ENCODE results near the gene CTSZ.
"Not testable (repeated sequence)": the region's sequence is repeated elsewhere in the genome, so short reads cannot be mapped to it uniquely, and the experiment has no call there.

Gene CTSZ

GRCh38 chr20:59015411-59015810 is 8.4 kb upstream of the CTSZ start:
- TF ChIP-seq, protein P1, sequence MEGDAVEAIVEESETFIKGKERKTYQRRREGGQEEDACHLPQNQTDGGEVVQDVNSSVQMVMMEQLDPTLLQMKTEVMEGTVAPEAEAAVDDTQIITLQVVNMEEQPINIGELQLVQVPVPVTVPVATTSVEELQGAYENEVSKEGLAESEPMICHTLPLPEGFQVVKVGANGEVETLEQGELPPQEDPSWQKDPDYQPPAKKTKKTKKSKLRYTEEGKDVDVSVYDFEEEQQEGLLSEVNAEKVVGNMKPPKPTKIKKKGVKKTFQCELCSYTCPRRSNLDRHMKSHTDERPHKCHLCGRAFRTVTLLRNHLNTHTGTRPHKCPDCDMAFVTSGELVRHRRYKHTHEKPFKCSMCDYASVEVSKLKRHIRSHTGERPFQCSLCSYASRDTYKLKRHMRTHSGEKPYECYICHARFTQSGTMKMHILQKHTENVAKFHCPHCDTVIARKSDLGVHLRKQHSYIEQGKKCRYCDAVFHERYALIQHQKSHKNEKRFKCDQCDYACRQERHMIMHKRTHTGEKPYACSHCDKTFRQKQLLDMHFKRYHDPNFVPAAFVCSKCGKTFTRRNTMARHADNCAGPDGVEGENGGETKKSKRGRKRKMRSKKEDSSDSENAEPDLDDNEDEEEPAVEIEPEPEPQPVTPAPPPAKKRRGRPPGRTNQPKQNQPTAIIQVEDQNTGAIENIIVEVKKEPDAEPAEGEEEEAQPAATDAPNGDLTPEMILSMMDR (IDR thresholded peaks at IDR 0.05; ENCODE audit: low read depth, low read length, missing control alignments) = no peak

GRCh38 chr20:59014680-59015389 is 7.8 kb upstream of the CTSZ start:
- TF ChIP-seq, protein P1 (IDR thresholded peaks at IDR 0.05; ENCODE audit: low read depth, low read length, missing control alignments) = no peak
- no peak for DNase-seq (ENCODE audit: low read depth)
- in situ Hi-C loops (cut with HindIII; ENCODE audit: low sequenced_read_pairs) = no loop called here
- no peak overlapping the region for H3K4me3 ChIP-seq (ENCODE audit: low read depth, low read length)

More at GRCh38 chr20:59015411-59015810, 8.4 kb upstream of the CTSZ start:
- in situ Hi-C loops (cut with HindIII; ENCODE audit: low sequenced_read_pairs) = no loop called here
- no peak overlapping the region for H3K4me3 ChIP-seq (ENCODE audit: low read depth, low read length)
- DNase-seq (ENCODE audit: low read depth) = no peak

DNA sequence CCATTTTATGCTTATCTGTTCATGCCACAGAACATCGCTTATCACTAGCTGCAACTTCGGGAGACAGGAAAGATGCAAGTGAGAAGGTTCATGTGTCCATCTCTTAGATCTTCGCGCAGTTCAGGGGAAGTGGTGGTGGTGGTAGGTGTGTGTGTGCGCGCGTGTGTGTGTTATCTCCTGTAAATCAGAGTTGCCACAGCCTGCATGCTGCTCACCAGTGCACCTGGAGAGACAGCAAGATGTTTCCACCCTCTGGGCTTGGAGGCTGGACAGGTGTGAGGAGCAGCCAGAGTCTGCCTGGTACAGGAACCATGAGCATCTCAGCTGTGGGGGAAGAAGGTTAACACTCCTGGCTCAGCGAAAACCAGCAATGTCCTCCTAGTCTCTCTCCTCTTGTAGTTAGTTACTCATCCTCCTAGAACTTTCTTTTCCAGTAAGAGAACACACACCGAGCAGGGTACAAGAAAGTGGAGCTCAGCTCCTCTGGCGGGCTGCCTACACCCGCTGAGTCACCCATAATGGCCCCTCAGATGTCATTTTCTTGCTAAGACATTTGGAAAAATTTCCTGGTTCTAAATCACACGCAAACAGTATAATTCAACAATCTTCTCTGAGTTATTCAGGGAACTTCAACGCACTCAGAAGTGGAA is 7.0 kb upstream of the CTSZ start:
- H3K4me3 ChIP-seq (ENCODE audit: low read depth, low read length) = no peak overlapping the region
- TF ChIP-seq, protein P1 (IDR thresholded peaks at IDR 0.05; ENCODE audit: low read depth, low read length, missing control alignments) = no peak
- DNase-seq (ENCODE audit: low read depth) = no peak
- in situ Hi-C loops (cut with HindIII; ENCODE audit: low sequenced_read_pairs) = no loop called here

DNA sequence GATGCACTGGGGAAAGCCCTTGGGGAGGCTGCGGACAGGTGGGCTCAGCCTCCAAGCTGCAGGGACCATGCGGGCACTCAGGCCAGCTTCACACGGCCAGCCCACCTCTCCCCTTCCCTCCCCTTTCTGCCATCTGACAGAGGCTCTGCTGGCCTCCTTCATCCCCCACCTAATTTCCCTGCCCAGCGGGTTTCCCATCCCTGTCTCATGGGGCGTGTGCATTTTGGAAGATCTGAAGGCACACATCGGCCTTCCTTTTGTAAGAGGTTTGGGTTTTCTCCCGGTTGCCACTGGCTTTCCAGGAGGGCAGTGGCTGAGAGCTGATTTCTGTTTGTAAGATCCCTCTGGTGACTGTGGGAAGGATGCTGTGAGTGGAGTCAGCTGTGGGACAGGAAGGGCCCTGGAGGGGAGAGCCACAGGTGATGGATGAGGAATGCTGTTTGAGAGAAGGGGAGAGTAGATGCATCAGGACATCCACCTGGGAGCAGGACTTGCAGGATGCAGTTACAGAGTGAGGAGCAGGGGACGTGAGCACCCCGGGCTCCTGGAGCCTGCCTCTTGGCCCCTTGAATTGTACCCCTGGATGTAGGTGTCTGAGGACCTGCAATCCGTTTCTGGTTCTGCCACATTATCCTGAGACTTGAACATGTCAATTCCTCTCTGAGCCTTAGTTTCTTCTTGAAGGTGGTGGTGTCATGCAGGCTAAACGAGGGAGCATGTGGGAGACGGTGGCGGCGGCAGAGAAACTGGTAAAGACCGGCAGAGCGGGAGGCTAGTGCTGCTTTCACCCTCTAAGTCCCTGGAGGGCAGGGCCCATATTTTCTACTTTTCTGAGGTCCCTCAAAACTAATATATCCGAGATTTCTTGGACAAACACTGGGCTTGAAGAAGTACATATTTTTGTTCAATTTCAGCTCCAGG is 6.2 kb upstream of the CTSZ start:
- H3K4me3 ChIP-seq (ENCODE audit: low read depth, low read length) = no peak overlapping the region
- no peak for DNase-seq (ENCODE audit: low read depth)
- in situ Hi-C loops (cut with HindIII; ENCODE audit: low sequenced_read_pairs) = no loop called here
- TF ChIP-seq, protein P1 (IDR thresholded peaks at IDR 0.05; ENCODE audit: low read depth, low read length, missing control alignments) = no peak

DNA sequence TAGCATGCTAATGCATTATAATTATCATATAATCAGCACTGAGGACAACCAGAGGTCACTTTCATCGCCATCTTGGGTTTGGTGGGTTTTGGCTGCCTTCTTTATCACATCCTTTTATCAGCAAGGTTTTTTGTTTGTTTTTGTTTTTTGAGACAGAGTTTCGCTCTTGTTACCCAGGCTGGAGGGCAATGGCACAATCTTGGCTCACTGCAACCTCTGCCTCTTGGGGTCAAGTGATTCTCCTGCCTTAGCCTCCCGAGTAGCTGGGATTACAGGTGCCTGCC is 4.8 kb upstream of the CTSZ start:
- DNase-seq (ENCODE audit: low read depth); in situ Hi-C loops (cut with HindIII; ENCODE audit: low sequenced_read_pairs); H3K4me3 ChIP-seq (ENCODE audit: low read depth, low read length): not testable (repeated sequence)

DNA sequence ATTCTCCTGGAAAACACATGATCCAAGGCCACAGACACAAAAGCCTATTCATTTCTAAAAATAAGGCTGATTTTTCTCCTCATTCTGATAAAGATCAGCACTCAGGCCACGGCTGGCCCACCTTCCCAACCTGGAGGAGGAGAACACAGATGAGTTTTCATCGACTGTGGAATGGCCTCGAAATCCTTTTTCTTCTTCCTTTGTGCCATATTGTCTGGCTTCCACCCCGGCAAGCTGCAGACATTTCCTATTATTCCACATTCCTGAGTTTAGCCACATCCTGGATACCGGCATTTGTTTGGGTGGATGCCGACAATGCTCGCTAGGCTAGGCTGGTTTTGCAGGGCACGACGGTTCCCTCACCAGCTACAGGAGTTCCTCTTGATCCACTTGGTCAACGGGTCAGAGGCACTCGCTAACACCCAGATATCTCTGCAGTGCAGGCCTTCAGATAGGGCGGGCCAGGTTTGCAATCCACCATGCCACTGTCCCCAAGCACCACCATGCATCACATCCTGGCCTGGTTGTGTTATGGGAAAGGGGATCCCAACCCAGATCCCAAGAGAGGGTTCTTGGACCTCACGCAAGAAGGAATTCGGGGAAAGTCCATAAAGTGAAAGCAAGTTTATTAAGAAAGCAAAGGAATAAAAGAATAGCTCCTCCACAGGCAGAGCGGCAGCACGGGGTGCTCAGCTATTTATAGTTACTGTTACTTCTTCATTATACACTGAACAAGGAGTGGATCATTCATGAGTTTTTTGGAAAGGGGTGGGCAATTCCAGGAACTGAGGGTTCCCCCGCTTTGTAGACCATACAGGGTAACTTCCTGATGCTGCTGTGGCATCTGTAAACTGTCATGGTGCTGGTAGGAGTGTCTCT is 4.2 kb upstream of the CTSZ start:
- peak; percentile 89 for DNase-seq (ENCODE audit: low read depth)
- no peak overlapping the region for H3K4me3 ChIP-seq (ENCODE audit: low read depth, low read length)
- TF ChIP-seq, protein P1 (IDR thresholded peaks at IDR 0.05; ENCODE audit: low read depth, low read length, missing control alignments) = no peak
- in situ Hi-C loops (cut with HindIII; ENCODE audit: low sequenced_read_pairs) = no loop called here
